ENCODE measurements around the gene AKR1D1.

- TF ChIP-seq, protein P1, sequence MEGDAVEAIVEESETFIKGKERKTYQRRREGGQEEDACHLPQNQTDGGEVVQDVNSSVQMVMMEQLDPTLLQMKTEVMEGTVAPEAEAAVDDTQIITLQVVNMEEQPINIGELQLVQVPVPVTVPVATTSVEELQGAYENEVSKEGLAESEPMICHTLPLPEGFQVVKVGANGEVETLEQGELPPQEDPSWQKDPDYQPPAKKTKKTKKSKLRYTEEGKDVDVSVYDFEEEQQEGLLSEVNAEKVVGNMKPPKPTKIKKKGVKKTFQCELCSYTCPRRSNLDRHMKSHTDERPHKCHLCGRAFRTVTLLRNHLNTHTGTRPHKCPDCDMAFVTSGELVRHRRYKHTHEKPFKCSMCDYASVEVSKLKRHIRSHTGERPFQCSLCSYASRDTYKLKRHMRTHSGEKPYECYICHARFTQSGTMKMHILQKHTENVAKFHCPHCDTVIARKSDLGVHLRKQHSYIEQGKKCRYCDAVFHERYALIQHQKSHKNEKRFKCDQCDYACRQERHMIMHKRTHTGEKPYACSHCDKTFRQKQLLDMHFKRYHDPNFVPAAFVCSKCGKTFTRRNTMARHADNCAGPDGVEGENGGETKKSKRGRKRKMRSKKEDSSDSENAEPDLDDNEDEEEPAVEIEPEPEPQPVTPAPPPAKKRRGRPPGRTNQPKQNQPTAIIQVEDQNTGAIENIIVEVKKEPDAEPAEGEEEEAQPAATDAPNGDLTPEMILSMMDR (conservative IDR thresholded peaks at IDR 0.05 in 1 of 2, IDR thresholded peaks at IDR 0.05 in 1 of 2; ENCODE audit: low read depth in 1 of 2, low read length in 2 of 2) = no peak
- no peak for TF ChIP-seq EZH2 (IDR thresholded peaks at IDR 0.05; ENCODE audit: low read length, missing control alignments)
Measured at GRCh38 chr7:138129551-138130165, 53.4 kb downstream of the AKR1D1 start.
